PC-9 (cell line): ENCODE data around the gene RPS21. TPM values are rescaled to one million over a fixed set of nuclear protein-coding genes. Genes with fewer than 3 reads are reported as not detected.

Experiments
- BruUV-seq: library from RNA; stranded (reverse); fragments of 400-500 nt; replicated peaks from 2 replicates; lab custom pipeline; 2021; lab: Mats Ljungman, UMichigan
- CTCF ChIA-PET: fragments of 300-600 bp; sonication (Branson Sonifier 250); formaldehyde crosslinking; loops from one replicate; lab custom pipeline; 2022; ENCODE audit warnings: antibody characterized with exemption; lab: Charles Lee
- POLR2A ChIA-PET: fragments of 300-600 bp; sonication (Branson Sonifier 250); formaldehyde crosslinking; loops from one replicate; lab custom pipeline; 2022; ENCODE audit warnings: antibody characterized with exemption; ENCODE audit not compliant: unreplicated experiment; lab: Charles Lee
- DNase-seq, 2 experiments: peaks; one replicate each; pipeline versions ENCODE4 v3.0.0 to v3.0.0-alpha.2; 2015 to 2022; ENCODE audit warnings: mixed read lengths in 1 of 2
- H2AFZ ChIP-seq: fragments of 200-600 bp; sonication (generic); 2 replicates; pipeline ENCODE4 v1.8.1; 2017; ENCODE audit warnings: antibody characterized with exemption
- H3F3A ChIP-seq: fragments of 200-600 bp; sonication (generic); 2 replicates; pipeline ENCODE4 v1.8.1; 2017; ENCODE audit warnings: antibody characterized with exemption, mild to moderate bottlenecking, low read depth; ENCODE audit not compliant: insufficient read depth
- H3K27ac ChIP-seq: fragments of 200-600 bp; sonication (generic); 2 replicates; pipeline ENCODE4 v1.6.1; 2016; ENCODE audit warnings: mixed run types
- H3K27me3 ChIP-seq: fragments of 200-600 bp; sonication (generic); 2 replicates; pipeline ENCODE4 v1.6.1; 2016; ENCODE audit warnings: low read depth, mixed run types; ENCODE audit not compliant: insufficient read depth
- H3K36me3 ChIP-seq: fragments of 200-600 bp; sonication (generic); 2 replicates; pipeline ENCODE4 v1.6.1; 2016; ENCODE audit warnings: low read depth, mixed run types
- H3K4me1 ChIP-seq: fragments of 200-600 bp; sonication (generic); replicated peaks from 2 replicates; pipeline ENCODE4 v1.6.1; 2016; ENCODE audit warnings: mixed run types; ENCODE audit not compliant: insufficient read depth
- H3K4me2 ChIP-seq: fragments of 200-600 bp; sonication (generic); 2 replicates; pipeline ENCODE4 v1.6.1; 2017; ENCODE audit warnings: mixed run types
- H3K4me3 ChIP-seq: fragments of 200-600 bp; sonication (generic); 2 replicates; pipeline ENCODE4 v1.6.1; 2016; ENCODE audit warnings: mixed run types
- H3K79me2 ChIP-seq: fragments of 200-600 bp; sonication (generic); 2 replicates; pipeline ENCODE4 v1.6.1; 2017; ENCODE audit warnings: low read depth, mixed run types
- H3K9me2 ChIP-seq: fragments of 200-600 bp; sonication (generic); 2 replicates; pipeline ENCODE4 v1.8.1; 2017; ENCODE audit warnings: mild to moderate bottlenecking; ENCODE audit not compliant: insufficient read depth
- H3K9me3 ChIP-seq: fragments of 200-600 bp; sonication (generic); 2 replicates; pipeline ENCODE4 v1.8.1; 2016; ENCODE audit warnings: low read depth; ENCODE audit not compliant: insufficient read depth
- H4K20me1 ChIP-seq: fragments of 200-600 bp; sonication (generic); 2 replicates; pipeline ENCODE4 v1.8.1; 2017; ENCODE audit not compliant: insufficient read depth
- EZH2 ChIP-seq: fragments of 200-600 bp; sonication (generic); IDR thresholded peaks from 2 replicates; pipeline ENCODE4 v1.8.0; 2017; ENCODE audit warnings: antibody characterized with exemption, low read depth
- intact Hi-C: fragments of 100-400 bp; cut with micrococcal nuclease; formaldehyde crosslinking; loops from one replicate; pipeline ENCODE4 v1.10.0; 2022; ENCODE audit not compliant: unreplicated experiment
- total RNA-seq: library from RNA; stranded (reverse); gene quantifications from 2 replicates; pipeline ENCODE4 v1.2.3, GENCODE V29; 2021
- TF ChIP-seq, protein P1 (sequence below): fragments of 200-600 bp; sonication (generic); conservative IDR thresholded peaks from 2 replicates; pipeline ENCODE4 v1.6.1; 2017; ENCODE audit warnings: mixed run types, antibody characterized with exemption, mild to moderate bottlenecking, moderate library complexity

RPS21 gene
- total RNA-seq, 1 experiment from 2014 or later: 2,275 TPM

DNA sequence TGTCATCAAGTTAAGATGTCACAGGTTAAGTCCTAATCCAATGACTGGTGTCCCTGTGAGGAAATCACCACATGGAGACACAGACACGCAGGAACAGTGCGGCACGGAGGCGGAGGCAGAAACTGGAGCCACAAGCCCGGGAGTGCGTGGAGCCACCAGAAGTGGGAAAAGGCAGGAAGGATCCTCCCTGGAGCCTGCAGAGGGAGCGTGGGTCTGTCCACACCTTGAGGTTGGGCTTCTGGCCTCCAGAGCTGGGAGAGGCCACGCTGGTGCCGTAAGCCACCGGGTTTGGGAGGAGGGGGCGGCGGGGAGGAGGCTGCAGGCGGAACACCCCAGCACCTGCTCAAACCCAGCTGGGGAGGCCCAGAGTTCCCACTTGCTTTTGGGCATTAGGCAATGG lies 16.4 kb downstream of the RPS21 start:
- Histone ChIP-seq H3K9me3 (no peaks in the 10 kb centered on the region), H3K79me2 (no peaks in the 10 kb centered on the region), H2AFZ (no peak overlapping the region), H3K27me3 (no peaks in the 10 kb centered on the region), H4K20me1 (peaks cover 4% of the 10 kb centered on the region; the same call in 1 of the 2 replicates), H3K36me3 (no peaks in the 10 kb centered on the region), H3K4me3 (no peak overlapping the region), H3F3A (peaks cover 22% of the 10 kb centered on the region; the same call in 1 of the 2 replicates), H3K4me1 (peaks cover 18% of the 10 kb centered on the region), H3K9me2 (no peaks in the 10 kb centered on the region), H3K27ac (no peak overlapping the region), H3K4me2 (no peak overlapping the region)
- ChIA-PET POLR2A (no interaction called here), CTCF (no interaction called here)
- no TSS peak for BruUV-seq
- no peak for DNase-seq
- TF ChIP-seq, protein P1, sequence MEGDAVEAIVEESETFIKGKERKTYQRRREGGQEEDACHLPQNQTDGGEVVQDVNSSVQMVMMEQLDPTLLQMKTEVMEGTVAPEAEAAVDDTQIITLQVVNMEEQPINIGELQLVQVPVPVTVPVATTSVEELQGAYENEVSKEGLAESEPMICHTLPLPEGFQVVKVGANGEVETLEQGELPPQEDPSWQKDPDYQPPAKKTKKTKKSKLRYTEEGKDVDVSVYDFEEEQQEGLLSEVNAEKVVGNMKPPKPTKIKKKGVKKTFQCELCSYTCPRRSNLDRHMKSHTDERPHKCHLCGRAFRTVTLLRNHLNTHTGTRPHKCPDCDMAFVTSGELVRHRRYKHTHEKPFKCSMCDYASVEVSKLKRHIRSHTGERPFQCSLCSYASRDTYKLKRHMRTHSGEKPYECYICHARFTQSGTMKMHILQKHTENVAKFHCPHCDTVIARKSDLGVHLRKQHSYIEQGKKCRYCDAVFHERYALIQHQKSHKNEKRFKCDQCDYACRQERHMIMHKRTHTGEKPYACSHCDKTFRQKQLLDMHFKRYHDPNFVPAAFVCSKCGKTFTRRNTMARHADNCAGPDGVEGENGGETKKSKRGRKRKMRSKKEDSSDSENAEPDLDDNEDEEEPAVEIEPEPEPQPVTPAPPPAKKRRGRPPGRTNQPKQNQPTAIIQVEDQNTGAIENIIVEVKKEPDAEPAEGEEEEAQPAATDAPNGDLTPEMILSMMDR: no peak
- no peak for TF ChIP-seq EZH2
- intact Hi-C loops: loop anchor here (10.0 kb wide), 1 partner anchor 389 kb away; no protein-coding TSS in a partner anchor

DNA sequence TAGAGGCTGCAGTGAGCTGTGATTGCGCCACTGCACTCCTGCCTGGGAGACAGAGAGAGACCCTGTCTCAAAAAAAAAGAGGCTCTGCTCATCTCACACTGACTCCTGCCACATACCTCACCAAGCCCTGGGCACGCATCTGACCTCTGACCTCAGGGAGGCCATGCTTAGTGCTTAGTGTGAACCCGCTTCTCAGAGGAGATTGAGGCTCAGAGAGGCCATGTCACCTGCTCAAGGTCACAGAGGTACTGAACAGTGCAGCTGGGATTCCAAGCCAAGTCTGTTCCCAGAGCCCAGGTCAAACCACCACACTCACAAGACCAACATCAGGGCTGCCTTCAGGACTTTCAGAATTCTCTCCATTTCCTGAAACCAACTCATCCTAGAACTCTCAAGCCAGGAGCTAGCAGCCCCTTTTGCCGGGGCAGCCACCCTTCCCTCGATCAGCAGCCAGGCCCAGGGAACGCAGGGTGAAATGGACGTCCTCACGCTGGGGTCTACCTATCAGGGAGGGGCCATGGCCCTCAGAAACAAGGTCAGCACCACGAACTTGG lies 17.3 kb downstream of the RPS21 start:
- Histone ChIP-seq H3K79me2 (no peaks in the 10 kb centered on the region), H4K20me1 (peaks cover 4% of the 10 kb centered on the region; the same call in 1 of the 2 replicates), H3F3A (peaks cover 26% of the 10 kb centered on the region; the same call in 1 of the 2 replicates), H3K27ac (no peak overlapping the region), H3K4me1 (peaks cover 18% of the 10 kb centered on the region), H3K9me3 (no peaks in the 10 kb centered on the region), H3K9me2 (no peaks in the 10 kb centered on the region), H3K4me3 (no peak overlapping the region), H3K36me3 (no peaks in the 10 kb centered on the region), H3K27me3 (no peaks in the 10 kb centered on the region), H2AFZ (no peak overlapping the region), H3K4me2 (no peak overlapping the region)
- ChIA-PET CTCF (no interaction called here), POLR2A (no interaction called here)
- no peak for TF ChIP-seq EZH2
- TF ChIP-seq, protein P1: no peak
- intact Hi-C loops: loop anchor here (10.0 kb wide), 1 partner anchor 389 kb away; no protein-coding TSS in a partner anchor
- no TSS peak for BruUV-seq
- DNase-seq: no peak

DNA sequence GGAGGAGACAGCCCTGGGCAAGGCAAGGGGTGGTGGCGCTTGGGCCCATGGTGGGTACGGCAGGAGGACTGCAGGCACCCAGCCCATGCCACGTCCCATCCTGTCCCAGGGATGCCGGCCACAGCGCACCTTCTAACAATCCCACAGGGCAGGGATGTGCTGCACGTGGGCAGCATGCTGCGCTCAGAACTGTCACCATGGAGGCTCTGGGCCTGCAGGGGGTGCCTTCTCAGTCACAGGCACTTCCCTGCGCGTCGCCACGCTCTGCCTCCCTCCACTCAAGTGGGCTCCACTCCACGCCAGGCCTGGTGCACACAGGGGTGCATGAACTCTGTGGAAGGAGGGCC lies 17.8 kb downstream of the RPS21 start:
- ChIA-PET POLR2A (no interaction called here), CTCF (no interaction called here)
- Histone ChIP-seq H3K9me2 (no peaks in the 10 kb centered on the region), H3K36me3 (no peaks in the 10 kb centered on the region), H3K27me3 (no peaks in the 10 kb centered on the region), H3K4me2 (no peak overlapping the region), H3K27ac (no peak overlapping the region), H3F3A (peaks cover 28% of the 10 kb centered on the region; the same call in 1 of the 2 replicates), H3K4me1 (peaks cover 18% of the 10 kb centered on the region), H3K4me3 (no peak overlapping the region), H3K9me3 (no peaks in the 10 kb centered on the region), H2AFZ (no peak overlapping the region), H4K20me1 (peaks cover 4% of the 10 kb centered on the region; the same call in 1 of the 2 replicates), H3K79me2 (no peaks in the 10 kb centered on the region)
- TF ChIP-seq EZH2: no peak
- TF ChIP-seq, protein P1: no peak
- intact Hi-C loops: loop anchor here (1.0 to 10.0 kb wide), 5 partner anchors 102 to 390 kb away; partner anchors contain the start of gene ADRM1
- no TSS peak for BruUV-seq
- DNase-seq: no peak
